ENCODE measurements around the gene DLG1.

The DLG1 gene

GRCh38 chr3:197012540-197012883 lies 285.9 kb downstream of the DLG1 start:
- no peak for DNase-seq (ENCODE audit: low read depth)
- no peak for TF ChIP-seq CTCF (IDR thresholded peaks at IDR 0.05; ENCODE audit: insufficient read depth, low read depth, low read length, missing control alignments)
- no peak overlapping the region for H3K4me3 ChIP-seq (ENCODE audit: low read length)

GRCh38 chr3:197011780-197012539 lies 286.5 kb downstream of the DLG1 start:
- H3K4me3 ChIP-seq (ENCODE audit: low read length) = no peak overlapping the region
- TF ChIP-seq CTCF (IDR thresholded peaks at IDR 0.05; ENCODE audit: insufficient read depth, low read depth, low read length, missing control alignments) = no peak
- no peak for DNase-seq (ENCODE audit: low read depth)

GRCh38 chr3:197010556-197011351 lies 287.7 kb downstream of the DLG1 start:
- H3K4me3 ChIP-seq (ENCODE audit: low read length) = no peak overlapping the region
- no peak for DNase-seq (ENCODE audit: low read depth)
- TF ChIP-seq CTCF (IDR thresholded peaks at IDR 0.05; ENCODE audit: insufficient read depth, low read depth, low read length, missing control alignments) = no peak

- DNase-seq (ENCODE audit: low read depth) = no peak
- H3K4me3 ChIP-seq (ENCODE audit: low read length) = no peak overlapping the region
- no peak for TF ChIP-seq CTCF (IDR thresholded peaks at IDR 0.05; ENCODE audit: insufficient read depth, low read depth, low read length, missing control alignments)
Observed at GRCh38 chr3:197009532-197010019, 288.8 kb downstream of the DLG1 start.

GRCh38 chr3:197008436-197009209 lies 289.8 kb downstream of the DLG1 start:
- H3K4me3 ChIP-seq (ENCODE audit: low read length) = no peak overlapping the region
- no peak for DNase-seq (ENCODE audit: low read depth)
- TF ChIP-seq CTCF (IDR thresholded peaks at IDR 0.05; ENCODE audit: insufficient read depth, low read depth, low read length, missing control alignments) = no peak

- no peak for DNase-seq (ENCODE audit: low read depth)
- no peak overlapping the region for H3K4me3 ChIP-seq (ENCODE audit: low read length)
- TF ChIP-seq CTCF (IDR thresholded peaks at IDR 0.05; ENCODE audit: insufficient read depth, low read depth, low read length, missing control alignments) = no peak
Observed at GRCh38 chr3:197007953-197008352, 290.5 kb downstream of the DLG1 start.

Measured in epithelial cell of esophagus (primary cell).